A673 (cell line): Measurements from ENCODE around the gene FCF1. TPM values are rescaled to one million over a fixed set of nuclear protein-coding genes. Genes with fewer than 3 reads are reported as not detected.

ENCODE experiments used
- Bru-seq: library from RNA; stranded (reverse); fragments of 400-500 nt; gene quantifications from one replicate; lab custom pipeline; 2021; lab: Mats Ljungman, UMichigan
- BruChase-seq, 2 experiments: library from RNA; stranded (reverse); fragments of 400-500 nt; gene quantifications; one replicate each; lab custom pipeline; 2021; lab: Mats Ljungman, UMichigan
- BruUV-seq: library from RNA; stranded (reverse); fragments of 400-500 nt; replicated peaks from 2 replicates; lab custom pipeline; 2021; lab: Mats Ljungman, UMichigan
- CTCF ChIA-PET: fragments of 300-600 bp; sonication (Branson Sonifier 250); formaldehyde crosslinking; loops from one replicate; lab custom pipeline; 2022; ENCODE audit warnings: antibody characterized with exemption; lab: Charles Lee
- POLR2A ChIA-PET: fragments of 300-600 bp; sonication (Branson Sonifier 250); formaldehyde crosslinking; loops from one replicate; lab custom pipeline; 2022; ENCODE audit warnings: antibody characterized with exemption; ENCODE audit not compliant: low non-redundant PET; lab: Charles Lee
- DNase-seq: peaks from one replicate; pipeline ENCODE4 v3.0.0-alpha.2; 2015; ENCODE audit warnings: low spot score
- H3K27ac ChIP-seq: fragments of 200-600 bp; sonication (generic); 2 replicates; pipeline ENCODE4 v1.5.1; 2016; ENCODE audit warnings: mixed run types, low read depth, mild to moderate bottlenecking, mixed read lengths, antibody characterized with exemption, low read length; ENCODE audit not compliant: poor library complexity, severe bottlenecking
- H3K27me3 ChIP-seq: fragments of 200-600 bp; sonication (generic); replicated peaks from 2 replicates; pipeline ENCODE4 v1.6.1; 2017; ENCODE audit warnings: mixed run types, low read depth, mild to moderate bottlenecking, mixed read lengths, antibody characterized with exemption, low read length; ENCODE audit not compliant: insufficient read depth, poor library complexity
- H3K36me3 ChIP-seq: fragments of 200-600 bp; sonication (generic); 2 replicates; pipeline ENCODE4 v1.6.1; 2016; ENCODE audit warnings: mixed run types, mild to moderate bottlenecking, mixed read lengths, antibody characterized with exemption, low read length; ENCODE audit not compliant: insufficient read depth, poor library complexity, severe bottlenecking
- H3K4me1 ChIP-seq: fragments of 200-600 bp; sonication (generic); 2 replicates; pipeline ENCODE4 v1.6.1; 2017; ENCODE audit warnings: mixed run types, mild to moderate bottlenecking, mixed read lengths, antibody characterized with exemption, low read length; ENCODE audit not compliant: insufficient read depth, poor library complexity, severe bottlenecking
- H3K4me3 ChIP-seq: fragments of 200-600 bp; sonication (generic); 2 replicates; pipeline ENCODE4 v1.5.1; 2016; ENCODE audit warnings: low read depth, mixed run types, mild to moderate bottlenecking, mixed read lengths, low read length; ENCODE audit not compliant: poor library complexity, severe bottlenecking
- H3K9me3 ChIP-seq: fragments of 200-600 bp; sonication (generic); 2 replicates; pipeline ENCODE4 v1.6.1; 2016; ENCODE audit warnings: mixed run types, low read depth, mild to moderate bottlenecking, mixed read lengths, antibody characterized with exemption, low read length; ENCODE audit not compliant: poor library complexity, severe bottlenecking
- CTCF ChIP-seq: fragments of 300-800, 200-600 bp; sonication (generic); conservative IDR thresholded peaks from 2 replicates; pipeline ENCODE4 v1.5.1; 2017; ENCODE audit warnings: low read depth, mild to moderate bottlenecking, antibody characterized with exemption, low read length, moderate library complexity, mixed read lengths
- EZH2 ChIP-seq: fragments of 200-600 bp; sonication (generic); IDR thresholded peaks from 2 replicates; pipeline ENCODE4 v1.6.1; 2017; ENCODE audit warnings: borderline replicate concordance, low read depth, mild to moderate bottlenecking, mixed read lengths, antibody characterized with exemption, low read length; ENCODE audit not compliant: poor library complexity, severe bottlenecking
- intact Hi-C: fragments of 100-400 bp; cut with micrococcal nuclease; formaldehyde crosslinking; loops from one replicate; pipeline ENCODE4 v1.10.0; 2022; ENCODE audit not compliant: unreplicated experiment
- long read RNA-seq: library from polyadenylated mRNA; stranded (forward); transcript quantifications from one replicate; pipeline ENCODE4 v2.0.0, GENCODE V29; 2022
- total RNA-seq: library from RNA; stranded (reverse); gene quantifications from 2 replicates; pipeline ENCODE4 v1.2.3, GENCODE V29; 2021

The FCF1 gene
- total RNA-seq, result 73.1 and 74.2 TPM in 2 replicates
- percentile 79 among the genes with signal in this experiment for Bru-seq, nascent RNA
- BruChase-seq, experiment 1, labeled RNA remaining after a 2-hour chase, result percentile 76 among the genes with signal in this experiment
- BruChase-seq, experiment 2, labeled RNA remaining after a 6-hour chase, result percentile 89 among the genes with signal in this experiment
- long read RNA-seq, partial matches to known transcripts, result 2 of 2 reads
- long read RNA-seq, other reads (novel, unspliced or antisense), result 0 of 2 reads

GRCh38 chr14:74712499-74713394, at the start of gene FCF1, which contains the start of gene AREL1:
Gene FCF1 (plus strand): TSS chr14:74713144. CDS start chr14:74713198, 54 bp downstream.
Gene AREL1 (minus strand): TSS chr14:74713080. CDS start chr14:74685615, 27,465 bp downstream.
- ChIA-PET POLR2A (no interaction called here), CTCF (no interaction called here)
- peak within 1 kb of the TSS; percentile 42 for H3K27ac ChIP-seq
- DNase-seq, result peak; percentile 95
- peak within 1 kb of the TSS; percentile 65 for H3K4me3 ChIP-seq
- peaks cover 21% of the 10 kb centered on the region for H3K36me3 ChIP-seq
- H3K4me1 ChIP-seq, result peaks cover 12% of the 10 kb centered on the region
- H3K27me3 ChIP-seq, result no peaks in the 10 kb centered on the region
- intact Hi-C loops, result no loop called here
- no peaks in the 10 kb centered on the region for H3K9me3 ChIP-seq
- TSS peak; percentile 64 for BruUV-seq
- no peak for TF ChIP-seq CTCF
- TF ChIP-seq EZH2, result no peak

DNA sequence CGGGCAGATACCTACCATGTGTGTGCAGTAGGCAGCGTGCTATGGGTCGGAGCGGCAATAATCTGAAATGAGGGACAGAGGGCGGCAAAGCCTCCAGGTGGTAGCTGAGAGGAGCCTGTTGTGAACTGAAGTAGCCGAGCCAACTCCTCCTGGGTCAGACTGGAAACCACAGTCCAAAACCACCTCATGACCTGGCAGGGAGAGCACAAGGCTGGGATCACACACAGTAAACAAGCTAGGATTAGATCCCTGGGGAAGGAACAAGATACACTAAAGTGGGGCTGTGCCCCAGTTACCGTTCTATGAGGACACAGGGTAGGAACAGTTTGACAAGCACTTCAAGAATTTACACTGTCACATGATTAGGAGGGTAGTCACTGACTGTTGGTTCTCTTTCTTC, 49.1 kb upstream of the FCF1 start:
- ChIA-PET CTCF (no interaction called here), POLR2A (no interaction called here)
- Histone ChIP-seq H3K4me1 (no peaks in the 10 kb centered on the region), H3K27me3 (no peaks in the 10 kb centered on the region), H3K36me3 (peaks cover 36% of the 10 kb centered on the region), H3K27ac (no peak overlapping the region), H3K9me3 (no peaks in the 10 kb centered on the region), H3K4me3 (no peak overlapping the region)
- intact Hi-C loops, result no loop called here
- DNase-seq, result no peak
- BruUV-seq, result no TSS peak
- TF ChIP-seq EZH2, result no peak
- TF ChIP-seq CTCF, result no peak

GRCh38 chr14:74664717-74665116, 48.2 kb upstream of the FCF1 start:
- no TSS peak for BruUV-seq
- TF ChIP-seq CTCF (no peak), EZH2 (no peak)
- ChIA-PET POLR2A (no interaction called here), CTCF (no interaction called here)
- Histone ChIP-seq H3K27ac (no peak overlapping the region), H3K27me3 (no peaks in the 10 kb centered on the region), H3K9me3 (no peaks in the 10 kb centered on the region), H3K4me3 (no peak overlapping the region), H3K4me1 (no peaks in the 10 kb centered on the region), H3K36me3 (peaks cover 40% of the 10 kb centered on the region)
- DNase-seq, result no peak
- intact Hi-C loops, result no loop called here
